GM12878 (cell line): ENCODE results near the gene COL4A4. TPM values are rescaled to one million over a fixed set of nuclear protein-coding genes. Genes with fewer than 3 reads are reported as not detected.

Source experiments
- CUX1 ChIP-seq: IDR thresholded peaks from 2 replicates; pipeline ENCODE4 v1.6.1; 2012; ENCODE audit warnings: improper control_type of control experiment, low read depth, low read length; ENCODE audit not compliant: insufficient replicate concordance
- EP300 ChIP-seq, 2 experiments: fragments of 150-350 bp in 1 of 2; IDR thresholded peaks; 2 replicates each; pipeline ENCODE4 v1.6.1; 2011 to 2012; ENCODE audit warnings: low read depth in 2 of 2, low read length in 2 of 2, borderline replicate concordance in 1 of 2, improper control_type of control experiment in 1 of 2, inconsistent platforms in 1 of 2; ENCODE audit not compliant: control insufficient read depth in 1 of 2
- MTA2 ChIP-seq: fragments of 450-650 bp; IDR thresholded peaks from 2 replicates; pipeline ENCODE4 v1.6.1; 2016; ENCODE audit warnings: low read depth, mild to moderate bottlenecking, moderate library complexity
- NFYB ChIP-seq: IDR thresholded peaks from 2 replicates; pipeline ENCODE4 v1.6.1; 2011; ENCODE audit warnings: low read depth, mild to moderate bottlenecking, low read length, improper control_type of control experiment, moderate library complexity; ENCODE audit not compliant: insufficient read depth
- SP1 ChIP-seq: IDR thresholded peaks from one replicate; pipeline ENCODE4 v1.6.1; 2011; ENCODE audit warnings: low read depth, low read length
- SUPT20H ChIP-seq: IDR thresholded peaks from 2 replicates; pipeline ENCODE4 v1.6.1; 2011; ENCODE audit warnings: low read depth, mild to moderate bottlenecking, low read length, moderate library complexity, borderline replicate concordance; ENCODE audit not compliant: control insufficient read depth
- TARDBP ChIP-seq: IDR thresholded peaks from 2 replicates; pipeline ENCODE4 v1.6.1; 2016; ENCODE audit warnings: borderline replicate concordance
- TBL1XR1 ChIP-seq: IDR thresholded peaks from 2 replicates; pipeline ENCODE4 v1.6.1; 2012; ENCODE audit warnings: low read depth, low read length, improper control_type of control experiment
- ZBED1 ChIP-seq: IDR thresholded peaks from 2 replicates; pipeline ENCODE4 v1.6.1; 2016; ENCODE audit warnings: borderline replicate concordance
- polyA plus RNA-seq, 11 experiments: library from polyadenylated mRNA; depleted of rRNA in 4 of 11; unstranded in 6 of 11; stranded (reverse) in 5 of 11; fragments of >200 nt; fragmentation: Nextera tagmentation in 4 of 11; fragmentation: Illumina TruSeq in 1 of 11; extraction: Ambion mirVana in 4 of 11; extraction: Trizol in 1 of 11; gene quantifications; 1 replicate in 1 of 11; 2 replicates in 10 of 11; pipeline versions ENCODE4 v1.2.1 to v1.2.3, GENCODE V29; 2011 to 2016; ENCODE audit warnings: inconsistent platforms in 2 of 11, missing spikeins in 2 of 11, low read depth in 1 of 11
- total RNA-seq, 4 experiments: library from RNA; depleted of rRNA in 3 of 4; stranded (reverse); fragments of >200 nt in 3 of 4; fragmentation: Illumina TruSeq in 1 of 4; extraction: Trizol in 1 of 4; gene quantifications; 2 replicates each; pipeline versions ENCODE4 v1.2.1 to v1.2.3, GENCODE V29; 2013 to 2021
- TF ChIP-seq, protein P1 (sequence below): IDR thresholded peaks from 2 replicates; pipeline ENCODE4 v1.6.1; 2011; ENCODE audit warnings: mild to moderate bottlenecking, low read depth, low read length, moderate library complexity; ENCODE audit not compliant: insufficient replicate concordance
- TF ChIP-seq, protein P2 (sequence below): IDR thresholded peaks from 2 replicates; pipeline ENCODE4 v1.6.1; 2012; ENCODE audit warnings: low read depth, low read length, improper control_type of control experiment
- TF ChIP-seq, protein P3 (sequence below): fragments of 450-650 bp; IDR thresholded peaks from 2 replicates; pipeline ENCODE4 v1.6.1; 2016; ENCODE audit warnings: mild to moderate bottlenecking

Gene COL4A4
- total and polyA plus RNA-seq, 10 of the 15 experiments (the other 5 are each of a cell fraction or from before 2014, with no cell fraction given): 0.19 to 4.0 (median 2.1) TPM

- no peak for TF ChIP-seq SUPT20H
- TF ChIP-seq, protein P1, sequence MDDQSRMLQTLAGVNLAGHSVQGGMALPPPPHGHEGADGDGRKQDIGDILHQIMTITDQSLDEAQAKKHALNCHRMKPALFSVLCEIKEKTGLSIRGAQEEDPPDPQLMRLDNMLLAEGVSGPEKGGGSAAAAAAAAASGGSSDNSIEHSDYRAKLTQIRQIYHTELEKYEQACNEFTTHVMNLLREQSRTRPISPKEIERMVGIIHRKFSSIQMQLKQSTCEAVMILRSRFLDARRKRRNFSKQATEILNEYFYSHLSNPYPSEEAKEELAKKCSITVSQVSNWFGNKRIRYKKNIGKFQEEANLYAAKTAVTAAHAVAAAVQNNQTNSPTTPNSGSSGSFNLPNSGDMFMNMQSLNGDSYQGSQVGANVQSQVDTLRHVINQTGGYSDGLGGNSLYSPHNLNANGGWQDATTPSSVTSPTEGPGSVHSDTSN: no peak
- TF ChIP-seq, protein P2, sequence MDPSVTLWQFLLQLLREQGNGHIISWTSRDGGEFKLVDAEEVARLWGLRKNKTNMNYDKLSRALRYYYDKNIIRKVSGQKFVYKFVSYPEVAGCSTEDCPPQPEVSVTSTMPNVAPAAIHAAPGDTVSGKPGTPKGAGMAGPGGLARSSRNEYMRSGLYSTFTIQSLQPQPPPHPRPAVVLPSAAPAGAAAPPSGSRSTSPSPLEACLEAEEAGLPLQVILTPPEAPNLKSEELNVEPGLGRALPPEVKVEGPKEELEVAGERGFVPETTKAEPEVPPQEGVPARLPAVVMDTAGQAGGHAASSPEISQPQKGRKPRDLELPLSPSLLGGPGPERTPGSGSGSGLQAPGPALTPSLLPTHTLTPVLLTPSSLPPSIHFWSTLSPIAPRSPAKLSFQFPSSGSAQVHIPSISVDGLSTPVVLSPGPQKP: no peak
- TF ChIP-seq TBL1XR1: no peak
- no peak for TF ChIP-seq EP300 (IDR thresholded peaks at IDR 0.05; ENCODE audit: borderline replicate concordance in 1 of 2, control insufficient read depth in 1 of 2, low read depth in 2 of 2, low read length in 2 of 2)
- TF ChIP-seq MTA2: no peak
- no peak for TF ChIP-seq TARDBP
- no peak for TF ChIP-seq NFYB
- TF ChIP-seq ZBED1: no peak
- TF ChIP-seq CUX1: no peak
- TF ChIP-seq, protein P3, sequence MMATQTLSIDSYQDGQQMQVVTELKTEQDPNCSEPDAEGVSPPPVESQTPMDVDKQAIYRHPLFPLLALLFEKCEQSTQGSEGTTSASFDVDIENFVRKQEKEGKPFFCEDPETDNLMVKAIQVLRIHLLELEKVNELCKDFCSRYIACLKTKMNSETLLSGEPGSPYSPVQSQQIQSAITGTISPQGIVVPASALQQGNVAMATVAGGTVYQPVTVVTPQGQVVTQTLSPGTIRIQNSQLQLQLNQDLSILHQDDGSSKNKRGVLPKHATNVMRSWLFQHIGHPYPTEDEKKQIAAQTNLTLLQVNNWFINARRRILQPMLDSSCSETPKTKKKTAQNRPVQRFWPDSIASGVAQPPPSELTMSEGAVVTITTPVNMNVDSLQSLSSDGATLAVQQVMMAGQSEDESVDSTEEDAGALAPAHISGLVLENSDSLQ: no peak
- TF ChIP-seq SP1: no peak
Measured at GRCh38 chr2:227000123-227000522, 163.9 kb downstream of the COL4A4 start (continued).
